ENCODE results near the gene MYD88. TPM values are rescaled to one million over a fixed set of nuclear protein-coding genes. Genes with fewer than 3 reads are reported as not detected.

Gene MYD88
- total RNA-seq, 1 donor from 2014 or later: 99.7 TPM

GRCh38 chr3:38121832-38122461 lies 16.5 kb upstream of the MYD88 start:
- ATAC-seq (no peak), DNase-seq (peak; percentile 36)
- H3K4me3 ChIP-seq: no peak overlapping the region
- H3K4me1 ChIP-seq: peaks cover 8% of the 10 kb centered on the region
- no peaks in the 10 kb centered on the region for H3K9me3 ChIP-seq
- no peak overlapping the region for H3K27ac ChIP-seq
- intact Hi-C loops (cut with DNase I): no loop called here
- no peak for TF ChIP-seq CTCF (IDR thresholded peaks at IDR 0.05)
- no peaks in the 10 kb centered on the region for H3K27me3 ChIP-seq (ENCODE audit: low read depth)
- peaks cover 85% of the 10 kb centered on the region for H3K36me3 ChIP-seq

GRCh38 chr3:38122712-38123290 lies 15.7 kb upstream of the MYD88 start:
- TF ChIP-seq CTCF (IDR thresholded peaks at IDR 0.05): no peak
- peaks cover 93% of the 10 kb centered on the region for H3K36me3 ChIP-seq
- ATAC-seq: no peak
- H3K27ac ChIP-seq: no peak overlapping the region
- peaks cover 13% of the 10 kb centered on the region for H3K4me1 ChIP-seq
- no peak for DNase-seq
- no peak overlapping the region for H3K4me3 ChIP-seq
- no peaks in the 10 kb centered on the region for H3K9me3 ChIP-seq
- no peaks in the 10 kb centered on the region for H3K27me3 ChIP-seq (ENCODE audit: low read depth)
- intact Hi-C loops (cut with DNase I): no loop called here

- Histone ChIP-seq H3K4me1 (peaks cover 25% of the 10 kb centered on the region), H3K27ac (no peak overlapping the region), H3K9me3 (no peaks in the 10 kb centered on the region), H3K27me3 (ENCODE audit: low read depth) (no peaks in the 10 kb centered on the region), H3K36me3 (peaks cover 100% of the 10 kb centered on the region), H3K4me3 (no peak overlapping the region)
- ATAC-seq: no peak
- intact Hi-C loops (cut with DNase I): no loop called here
- no peak for TF ChIP-seq CTCF (IDR thresholded peaks at IDR 0.05)
- no peak for DNase-seq
These were observed 13.9 kb upstream of the MYD88 start for GRCh38 chr3:38124324-38125122.

GRCh38 chr3:38125305-38126120 lies 12.9 kb upstream of the MYD88 start:
- Histone ChIP-seq H3K9me3 (no peaks in the 10 kb centered on the region), H3K4me1 (peaks cover 32% of the 10 kb centered on the region), H3K4me3 (no peak overlapping the region), H3K27ac (no peak overlapping the region), H3K36me3 (peaks cover 100% of the 10 kb centered on the region), H3K27me3 (ENCODE audit: low read depth) (no peaks in the 10 kb centered on the region)
- TF ChIP-seq CTCF (IDR thresholded peaks at IDR 0.05): no peak
- no peak for DNase-seq
- intact Hi-C loops (cut with DNase I): no loop called here
- ATAC-seq: no peak

All from lower lobe of right lung (tissue), 2 donors.